GM21515 (cell line): ENCODE results near the gene METTL1.
"Not testable (repeated sequence)": the region's sequence is repeated elsewhere in the genome, so short reads cannot be mapped to it uniquely, and the experiment has no call there.

ENCODE experiments used
- ATAC-seq: cut with Tn5 transposase; IDR thresholded peaks from one replicate; pipeline ENCODE4 v1.9.1; 2021; ENCODE audit not compliant: unreplicated experiment

Gene METTL1

DNA sequence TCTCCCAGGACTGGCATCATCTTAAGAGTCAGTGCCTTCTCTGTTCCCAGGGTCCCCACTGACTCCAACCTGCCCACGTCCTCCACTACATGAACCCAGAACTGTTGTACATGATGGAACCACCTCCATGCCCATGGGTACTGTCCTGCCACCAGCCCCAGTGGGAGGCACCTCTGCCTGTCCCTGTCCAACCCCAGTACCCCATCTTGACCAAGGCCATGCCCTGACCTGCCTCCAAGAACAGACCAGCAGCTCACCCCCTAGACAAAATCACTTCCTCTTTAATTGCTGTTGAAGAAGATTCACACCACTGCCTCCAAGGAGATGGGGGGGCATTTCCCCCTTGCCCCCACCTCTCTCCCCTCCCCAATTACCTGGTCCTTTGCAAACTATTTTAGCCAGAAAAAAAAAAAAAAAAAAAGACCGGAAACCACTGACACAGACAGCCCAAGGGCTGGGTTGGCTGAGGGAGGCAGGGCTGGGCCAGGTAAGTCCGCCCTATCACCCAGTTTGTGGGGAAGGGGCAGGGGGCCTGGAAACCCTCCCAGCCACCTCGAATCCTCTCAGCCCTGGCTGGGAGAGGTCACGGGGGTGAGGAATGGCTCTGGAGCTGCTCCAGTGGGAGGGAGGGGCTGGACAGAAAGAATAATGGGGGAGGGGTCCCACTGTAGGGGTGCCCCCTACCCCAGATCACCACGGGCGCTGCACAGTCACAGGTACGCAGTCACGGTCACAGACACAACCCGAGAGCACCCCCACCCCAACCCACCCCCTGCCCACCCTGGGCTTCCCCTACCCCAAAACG lies 46.8 kb downstream of the METTL1 start:
- no peak for ATAC-seq

GRCh38 chr12:57724003-57724935 lies 47.6 kb downstream of the METTL1 start:
- no peak for ATAC-seq

GRCh38 chr12:57723630-57723962 lies 48.3 kb downstream of the METTL1 start:
- ATAC-seq = no peak

GRCh38 chr12:57722716-57723629 lies 48.9 kb downstream of the METTL1 start:
- no peak for ATAC-seq

DNA sequence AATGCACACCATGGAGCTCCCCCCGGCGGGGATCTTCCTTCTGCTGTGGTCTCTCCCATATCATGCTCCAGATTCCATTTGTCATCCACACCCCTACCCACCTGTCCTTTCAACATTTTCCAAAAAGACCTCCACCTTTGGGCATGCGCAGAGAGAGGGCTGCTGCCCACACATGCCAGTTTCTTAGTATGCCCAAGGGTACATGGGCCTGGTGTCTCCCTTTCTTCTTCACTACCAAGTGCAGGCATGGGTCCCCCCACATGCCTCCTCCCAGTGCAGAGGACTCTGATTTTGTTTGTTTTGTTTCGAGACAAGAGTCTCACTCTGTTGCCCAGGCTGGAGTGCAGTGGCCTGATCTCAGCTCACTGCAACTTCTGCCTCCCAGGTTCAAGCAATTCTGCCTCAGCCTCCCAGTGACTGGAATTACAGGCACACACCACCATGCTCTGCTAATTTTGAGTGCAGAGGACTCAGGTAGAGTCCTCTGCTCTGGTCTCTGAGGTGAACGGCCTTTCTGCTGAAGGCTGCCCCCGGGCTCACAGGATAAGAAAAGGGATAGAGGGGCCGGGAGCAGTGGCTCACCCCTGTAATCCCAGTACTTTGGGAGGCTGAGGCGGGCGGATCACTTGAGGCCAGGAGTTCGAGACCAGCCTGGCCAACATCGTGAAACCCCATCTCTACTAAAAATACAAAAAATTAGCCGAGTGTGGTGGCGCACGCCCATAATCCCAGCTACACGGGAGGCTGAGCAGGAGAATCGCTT lies 49.9 kb downstream of the METTL1 start:
- ATAC-seq = not testable (repeated sequence)

DNA sequence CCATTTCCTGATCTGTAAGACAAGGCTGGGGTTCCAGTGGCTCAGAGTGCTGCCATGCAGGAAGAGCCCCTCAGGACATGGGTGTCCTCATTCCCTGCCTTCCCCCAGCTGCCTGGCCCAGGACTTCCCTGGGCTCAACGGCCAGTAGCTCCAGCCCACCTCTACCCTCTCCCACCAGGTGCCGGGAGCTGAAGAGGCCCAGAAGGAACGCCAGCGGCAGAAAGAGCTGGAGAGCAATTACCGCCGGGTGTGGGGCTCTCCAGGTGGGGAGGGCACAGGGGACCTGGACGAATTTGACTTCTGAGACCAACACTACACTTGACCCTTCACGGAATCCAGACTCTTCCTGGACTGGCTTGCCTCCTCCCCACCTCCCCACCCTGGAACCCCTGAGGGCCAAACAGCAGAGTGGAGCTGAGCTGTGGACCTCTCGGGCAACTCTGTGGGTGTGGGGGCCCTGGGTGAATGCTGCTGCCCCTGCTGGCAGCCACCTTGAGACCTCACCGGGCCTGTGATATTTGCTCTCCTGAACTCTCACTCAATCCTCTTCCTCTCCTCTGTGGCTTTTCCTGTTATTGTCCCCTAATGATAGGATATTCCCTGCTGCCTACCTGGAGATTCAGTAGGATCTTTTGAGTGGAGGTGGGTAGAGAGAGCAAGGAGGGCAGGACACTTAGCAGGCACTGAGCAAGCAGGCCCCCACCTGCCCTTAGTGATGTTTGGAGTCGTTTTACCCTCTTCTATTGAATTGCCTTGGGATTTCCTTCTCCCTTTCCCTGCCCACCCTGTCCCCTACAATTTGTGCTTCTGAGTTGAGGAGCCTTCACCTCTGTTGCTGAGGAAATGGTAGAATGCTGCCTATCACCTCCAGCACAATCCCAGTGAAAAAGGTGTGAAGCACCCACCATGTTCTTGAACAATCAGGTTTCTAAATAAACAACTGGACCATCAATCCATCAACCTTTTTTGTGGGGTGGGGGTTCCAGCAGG lies 51.0 kb downstream of the METTL1 start:
- no peak for ATAC-seq

DNA sequence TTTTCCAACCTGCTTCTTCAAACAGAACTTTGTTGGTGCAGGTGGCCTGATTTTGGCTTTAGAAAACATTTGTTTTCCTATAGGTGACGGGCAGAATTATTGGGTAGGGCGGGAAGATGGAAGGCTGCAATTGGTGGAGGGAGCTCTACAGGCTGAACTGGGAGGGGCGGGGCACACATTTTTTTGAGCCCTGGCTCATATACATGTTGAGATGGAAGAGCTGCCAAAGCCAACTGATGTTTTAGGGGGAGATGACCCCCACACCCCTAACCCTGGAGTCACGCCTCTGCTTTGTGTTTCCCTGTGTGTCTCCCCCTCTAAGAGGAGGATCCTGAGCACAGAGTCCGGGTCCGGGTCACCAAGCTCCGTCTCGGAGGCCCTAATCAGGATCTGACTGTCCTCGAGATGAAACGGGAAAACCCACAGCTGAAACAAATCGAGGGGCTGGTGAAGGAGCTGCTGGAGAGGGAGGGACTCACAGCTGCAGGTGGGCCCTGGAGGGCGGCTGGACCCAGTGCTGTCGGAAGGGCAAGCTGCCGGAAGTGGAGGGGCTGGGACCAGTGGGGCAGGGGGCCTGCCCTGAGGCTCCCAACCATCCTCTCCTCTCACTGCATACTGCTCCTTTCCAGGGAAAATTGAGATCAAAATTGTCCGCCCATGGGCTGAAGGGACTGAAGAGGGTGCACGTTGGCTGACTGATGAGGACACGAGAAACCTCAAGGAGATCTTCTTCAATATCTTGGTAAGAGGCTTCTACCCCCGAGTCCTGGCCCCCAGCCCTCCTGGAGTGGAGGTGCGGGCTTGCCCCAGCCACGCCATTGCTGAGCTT lies 51.9 kb downstream of the METTL1 start:
- no peak for ATAC-seq

GRCh38 chr12:57718641-57719528 lies 53.0 kb downstream of the METTL1 start:
- ATAC-seq = no peak
